ENCODE data around the gene EP400.

The EP400 gene

GRCh38 chr12:131921866-131922769 is 27.6 kb upstream of the EP400 start:
- Histone ChIP-seq H3K4me3 (ENCODE audit: low read depth in 1 of 2, low read length in 2 of 2) (no peak overlapping the region), H3K9ac (ENCODE audit: low read length) (no peak overlapping the region), H3K27ac (ENCODE audit: low read depth, low read length) (no peak overlapping the region), H3K9me3 (ENCODE audit: low read length) (no peaks in the 10 kb centered on the region), H3K27me3 (ENCODE audit: control insufficient read depth in 1 of 2, insufficient read depth in 2 of 2, low read length in 2 of 2) (no peaks in the 10 kb centered on the region), H3K36me3 (ENCODE audit: insufficient read depth, low read length) (peaks cover 18% of the 10 kb centered on the region), H3K4me1 (ENCODE audit: insufficient read depth, low read length) (no peaks in the 10 kb centered on the region)

DNA sequence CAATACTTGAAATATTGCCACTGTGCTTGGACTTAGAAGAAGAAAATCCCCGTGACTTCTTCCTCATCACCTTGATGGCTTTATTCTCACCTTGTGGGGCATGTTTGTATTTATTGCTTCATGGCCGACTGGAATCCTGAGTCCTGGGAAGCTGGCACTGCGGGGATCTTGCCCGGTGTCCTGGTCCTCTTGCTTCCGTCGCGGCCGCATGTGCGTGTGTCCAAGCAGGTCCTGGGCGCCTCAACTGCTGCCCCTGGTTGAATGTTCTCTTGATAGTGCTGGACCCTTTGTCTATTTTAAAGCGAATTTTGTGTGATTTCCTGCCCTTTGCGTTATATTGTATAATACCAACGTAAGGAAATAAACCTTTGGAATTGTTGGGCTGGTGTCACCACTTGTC is 27.0 kb upstream of the EP400 start:
- Histone ChIP-seq H3K36me3 (ENCODE audit: insufficient read depth, low read length) (peaks cover 18% of the 10 kb centered on the region), H3K4me1 (ENCODE audit: insufficient read depth, low read length) (no peaks in the 10 kb centered on the region), H3K9me3 (ENCODE audit: low read length) (no peaks in the 10 kb centered on the region), H3K27me3 (ENCODE audit: control insufficient read depth in 1 of 2, insufficient read depth in 2 of 2, low read length in 2 of 2) (no peaks in the 10 kb centered on the region), H3K27ac (ENCODE audit: low read depth, low read length) (no peak overlapping the region), H3K4me3 (ENCODE audit: low read depth in 1 of 2, low read length in 2 of 2) (no peak overlapping the region), H3K9ac (ENCODE audit: low read length) (no peak overlapping the region)

DNA sequence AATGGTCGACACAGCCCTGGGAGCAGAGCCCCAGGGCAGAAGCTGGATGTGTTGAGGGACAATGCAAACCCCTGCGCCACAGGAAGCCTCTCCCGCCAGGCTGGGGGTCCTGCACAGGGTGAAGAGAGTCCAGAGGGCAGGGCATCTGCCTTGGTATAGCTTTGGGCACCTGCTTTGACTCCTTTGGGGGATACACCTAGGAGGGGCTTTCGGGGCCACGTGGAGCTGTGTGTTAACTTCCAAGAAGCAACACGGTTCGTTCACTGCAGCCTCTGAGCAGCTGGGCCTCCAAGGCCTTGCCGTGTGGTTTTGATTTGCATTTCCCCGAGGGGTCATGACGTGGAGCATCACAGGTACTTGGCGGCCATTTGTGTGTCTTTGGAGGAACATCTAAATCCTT is 26.5 kb upstream of the EP400 start:
- H3K4me3 ChIP-seq (ENCODE audit: low read depth in 1 of 2, low read length in 2 of 2): no peak overlapping the region
- H3K9ac ChIP-seq (ENCODE audit: low read length): no peak overlapping the region
- H3K27me3 ChIP-seq (ENCODE audit: control insufficient read depth in 1 of 2, insufficient read depth in 2 of 2, low read length in 2 of 2): no peaks in the 10 kb centered on the region
- H3K36me3 ChIP-seq (ENCODE audit: insufficient read depth, low read length): peaks cover 18% of the 10 kb centered on the region
- H3K27ac ChIP-seq (ENCODE audit: low read depth, low read length): no peak overlapping the region
- no peaks in the 10 kb centered on the region for H3K4me1 ChIP-seq (ENCODE audit: insufficient read depth, low read length)
- H3K9me3 ChIP-seq (ENCODE audit: low read length): no peaks in the 10 kb centered on the region

DNA sequence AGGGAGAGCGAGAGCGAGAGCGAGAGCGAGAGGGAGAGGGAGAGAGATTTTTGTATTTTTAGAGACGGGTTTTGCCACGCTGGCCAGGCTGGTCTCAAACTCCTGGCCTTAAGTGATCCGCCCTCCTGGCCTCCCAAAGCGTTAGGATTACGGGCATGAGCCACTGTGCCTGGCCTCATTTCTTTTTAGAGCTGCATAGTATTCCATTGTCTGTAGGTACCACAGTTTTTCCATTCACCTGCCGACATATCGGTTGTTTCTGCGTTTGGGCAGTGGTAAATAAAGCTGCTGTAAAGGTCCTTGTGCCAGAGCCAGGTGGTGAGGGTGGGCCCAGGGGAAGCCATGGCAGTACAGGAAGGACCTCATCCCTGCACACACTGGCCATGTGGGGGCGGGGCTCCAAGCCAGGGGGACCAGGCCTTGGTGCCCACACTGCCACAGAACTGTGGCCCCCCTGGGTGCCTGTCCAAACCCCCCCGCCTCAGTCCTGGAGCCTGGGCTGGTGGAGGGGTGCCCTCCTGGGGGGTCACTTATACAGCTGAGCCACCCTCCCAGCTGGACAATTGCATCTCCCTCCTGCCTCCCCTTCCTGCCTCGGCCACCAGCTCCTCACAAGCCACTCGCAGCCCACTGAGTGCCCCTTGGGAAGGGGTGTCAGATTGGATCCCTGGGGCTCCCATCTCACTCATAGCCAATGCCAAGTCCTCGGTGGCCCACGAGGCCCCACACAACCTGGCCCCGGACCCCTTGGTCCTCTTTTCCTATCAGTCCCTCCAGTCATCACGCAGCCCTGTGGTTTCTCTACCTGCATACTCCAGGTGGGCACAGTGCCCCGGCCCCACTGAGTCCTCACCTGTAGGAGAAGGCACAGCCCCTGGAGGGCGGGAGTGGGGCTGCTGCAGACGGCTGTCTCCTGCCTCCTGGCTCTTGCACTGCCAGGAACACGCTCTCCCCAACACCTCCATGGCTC is 22.3 kb upstream of the EP400 start:
- Histone ChIP-seq H3K27ac (ENCODE audit: low read depth, low read length) (peak overlapping the region; percentile 23), H3K4me1 (ENCODE audit: insufficient read depth, low read length) (peaks cover 8% of the 10 kb centered on the region), H3K4me3 (ENCODE audit: low read depth in 1 of 2, low read length in 2 of 2) (no peak overlapping the region)

DNA sequence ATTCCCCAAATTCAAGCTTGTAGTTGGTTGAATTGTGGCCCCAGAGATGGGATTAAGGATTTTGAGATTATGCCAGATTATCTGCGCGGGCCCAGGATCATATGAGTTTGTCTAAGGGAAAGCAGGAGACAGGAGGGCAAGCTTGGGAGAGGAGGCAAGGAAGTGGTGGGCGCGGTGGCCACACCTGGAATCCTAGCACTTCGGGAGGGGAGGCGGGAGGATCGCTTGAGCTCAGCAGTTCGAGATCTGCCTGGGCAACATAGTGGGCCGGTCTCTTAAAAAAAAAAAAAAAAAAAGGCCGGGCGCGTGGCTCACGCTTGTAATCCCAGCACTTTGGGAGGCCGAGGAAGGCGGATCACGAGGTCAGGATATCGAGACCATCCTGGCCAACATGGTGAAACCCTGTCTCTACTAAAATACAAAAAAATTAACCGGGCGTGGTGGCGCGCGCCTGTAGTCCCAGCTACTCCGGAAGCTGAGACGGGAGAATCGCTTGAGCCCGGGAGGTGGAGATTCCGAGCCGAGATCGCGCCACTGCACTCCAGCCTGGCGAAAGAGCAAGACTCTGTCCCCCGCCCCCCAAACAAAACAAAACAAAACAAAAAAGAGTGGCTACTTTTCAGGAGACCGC is 21.5 kb upstream of the EP400 start:
- Histone ChIP-seq H3K27me3 (ENCODE audit: control insufficient read depth in 1 of 2, insufficient read depth in 2 of 2, low read length in 2 of 2) (no peaks in the 10 kb centered on the region), H3K9me3 (ENCODE audit: low read length) (no peaks in the 10 kb centered on the region), H3K4me1 (ENCODE audit: insufficient read depth, low read length) (peaks cover 8% of the 10 kb centered on the region), H3K9ac (ENCODE audit: low read length) (no peak overlapping the region), H3K4me3 (ENCODE audit: low read depth in 1 of 2, low read length in 2 of 2) (peak overlapping the region; percentile 60 to 80), H3K27ac (ENCODE audit: low read depth, low read length) (peak overlapping the region; percentile 85), H3K36me3 (ENCODE audit: insufficient read depth, low read length) (peaks cover 11% of the 10 kb centered on the region)

More for the DNA sequence above, 22.3 kb upstream of the EP400 start:
- Histone ChIP-seq H3K27me3 (ENCODE audit: control insufficient read depth in 1 of 2, insufficient read depth in 2 of 2, low read length in 2 of 2) (no peaks in the 10 kb centered on the region), H3K36me3 (ENCODE audit: insufficient read depth, low read length) (peaks cover 3% of the 10 kb centered on the region), H3K9me3 (ENCODE audit: low read length) (no peaks in the 10 kb centered on the region), H3K9ac (ENCODE audit: low read length) (no peak overlapping the region)

- Histone ChIP-seq H3K36me3 (ENCODE audit: insufficient read depth, low read length) (peaks cover 18% of the 10 kb centered on the region), H3K27me3 (ENCODE audit: control insufficient read depth in 1 of 2, insufficient read depth in 2 of 2, low read length in 2 of 2) (no peaks in the 10 kb centered on the region), H3K9ac (ENCODE audit: low read length) (no peak within 1 kb of the TSS), H3K27ac (ENCODE audit: low read depth, low read length) (peak within 1 kb of the TSS; percentile 85), H3K4me3 (ENCODE audit: low read depth in 1 of 2, low read length in 2 of 2) (peak within 1 kb of the TSS; percentile 74 to 99), H3K4me1 (ENCODE audit: insufficient read depth, low read length) (peaks cover 8% of the 10 kb centered on the region), H3K9me3 (ENCODE audit: low read length) (no peaks in the 10 kb centered on the region)
Measured at GRCh38 chr12:131928711-131929580, 20.8 kb upstream of the EP400 start, which contains the start of gene PUS1. PUS1 (plus strand) TSS chr12:131929276; CDS start chr12:131929723, 447 bp downstream.

DNA sequence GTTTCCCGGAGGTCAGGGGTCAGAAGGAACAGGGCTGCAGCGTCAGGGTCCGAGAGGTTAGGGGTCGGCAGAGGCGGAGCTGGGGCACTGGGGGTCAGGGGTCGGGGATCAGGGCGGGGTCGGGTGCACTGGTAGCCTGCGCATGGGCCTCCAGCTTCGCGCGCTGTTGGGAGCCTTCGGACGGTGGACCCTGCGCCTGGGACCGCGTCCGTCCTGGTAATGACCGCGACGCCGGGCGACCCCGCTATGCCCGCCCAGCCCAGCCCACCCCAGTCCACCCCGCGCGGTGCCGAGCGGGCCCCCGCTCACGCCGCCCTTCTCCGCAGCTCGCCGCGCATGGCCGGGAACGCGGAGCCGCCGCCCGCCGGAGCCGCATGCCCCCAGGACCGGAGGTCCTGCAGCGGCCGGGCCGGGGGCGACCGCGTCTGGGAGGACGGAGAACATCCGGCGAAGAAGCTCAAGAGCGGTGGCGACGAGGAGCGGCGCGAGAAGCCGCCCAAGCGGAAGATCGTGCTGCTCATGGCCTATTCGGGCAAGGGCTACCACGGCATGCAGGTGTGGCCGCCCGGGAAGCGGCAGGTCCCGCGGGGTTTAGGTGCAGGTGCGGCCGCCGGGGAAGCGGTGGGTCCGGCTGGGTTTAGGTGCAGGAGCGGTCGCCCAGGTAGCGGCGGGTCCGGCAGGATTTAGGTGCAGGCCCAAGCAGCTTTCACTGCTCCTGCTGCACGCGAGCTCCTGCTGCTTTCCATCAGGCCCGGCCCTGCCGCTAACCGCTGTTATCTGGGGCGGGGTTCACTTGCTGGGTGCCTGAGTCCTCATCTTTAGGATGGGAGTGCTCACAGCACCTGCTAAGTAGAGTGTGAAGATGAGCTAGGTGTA is 19.9 kb upstream of the EP400 start:
- no peaks in the 10 kb centered on the region for H3K9me3 ChIP-seq (ENCODE audit: low read length)
- H3K4me1 ChIP-seq (ENCODE audit: insufficient read depth, low read length): peaks cover 8% of the 10 kb centered on the region
- H3K9ac ChIP-seq (ENCODE audit: low read length): no peak overlapping the region
- H3K27me3 ChIP-seq (ENCODE audit: control insufficient read depth in 1 of 2, insufficient read depth in 2 of 2, low read length in 2 of 2): no peaks in the 10 kb centered on the region
- H3K36me3 ChIP-seq (ENCODE audit: insufficient read depth, low read length): peaks cover 21% of the 10 kb centered on the region
- H3K27ac ChIP-seq (ENCODE audit: low read depth, low read length): peak overlapping the region; percentile 44
- H3K4me3 ChIP-seq (ENCODE audit: low read depth in 1 of 2, low read length in 2 of 2): peak overlapping the region; percentile 74 to 99

DNA sequence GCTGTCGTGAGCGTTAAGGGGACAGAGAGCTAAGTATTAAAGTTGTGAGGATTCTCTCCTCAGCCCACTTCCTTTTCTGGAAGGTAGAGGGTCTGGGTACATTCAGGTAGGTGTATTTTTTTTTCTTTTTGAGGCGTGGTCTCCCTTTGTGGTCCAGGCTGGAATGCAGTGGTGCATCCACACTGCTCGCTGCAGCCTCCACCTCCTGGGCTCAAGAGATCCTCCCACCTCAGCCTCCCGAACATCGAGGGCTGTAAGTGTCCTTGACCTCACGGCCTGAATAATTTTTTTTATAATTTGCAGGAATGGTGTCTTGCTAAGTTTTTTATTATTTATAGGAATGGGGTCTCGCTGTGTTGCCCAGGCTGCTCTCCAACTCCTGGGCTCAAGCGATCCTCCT is 19.2 kb upstream of the EP400 start:
- no peak overlapping the region for H3K9ac ChIP-seq (ENCODE audit: low read length)
- H3K4me3 ChIP-seq (ENCODE audit: low read depth in 1 of 2, low read length in 2 of 2): peak overlapping the region in 1 of 2 donors; percentile 23
- H3K27me3 ChIP-seq (ENCODE audit: control insufficient read depth in 1 of 2, insufficient read depth in 2 of 2, low read length in 2 of 2): no peaks in the 10 kb centered on the region
- H3K36me3 ChIP-seq (ENCODE audit: insufficient read depth, low read length): peaks cover 25% of the 10 kb centered on the region
- H3K27ac ChIP-seq (ENCODE audit: low read depth, low read length): no peak overlapping the region
- peaks cover 8% of the 10 kb centered on the region for H3K4me1 ChIP-seq (ENCODE audit: insufficient read depth, low read length)
- H3K9me3 ChIP-seq (ENCODE audit: low read length): no peaks in the 10 kb centered on the region

- Histone ChIP-seq H3K27ac (ENCODE audit: low read depth, low read length) (no peak overlapping the region), H3K9ac (ENCODE audit: low read length) (no peak overlapping the region), H3K27me3 (ENCODE audit: control insufficient read depth in 1 of 2, insufficient read depth in 2 of 2, low read length in 2 of 2) (no peaks in the 10 kb centered on the region), H3K9me3 (ENCODE audit: low read length) (no peaks in the 10 kb centered on the region), H3K4me1 (ENCODE audit: insufficient read depth, low read length) (peaks cover 8% of the 10 kb centered on the region), H3K4me3 (ENCODE audit: low read depth in 1 of 2, low read length in 2 of 2) (no peak overlapping the region), H3K36me3 (ENCODE audit: insufficient read depth, low read length) (peaks cover 25% of the 10 kb centered on the region)
Measured at GRCh38 chr12:131933387-131933786, 16.4 kb upstream of the EP400 start.

DNA sequence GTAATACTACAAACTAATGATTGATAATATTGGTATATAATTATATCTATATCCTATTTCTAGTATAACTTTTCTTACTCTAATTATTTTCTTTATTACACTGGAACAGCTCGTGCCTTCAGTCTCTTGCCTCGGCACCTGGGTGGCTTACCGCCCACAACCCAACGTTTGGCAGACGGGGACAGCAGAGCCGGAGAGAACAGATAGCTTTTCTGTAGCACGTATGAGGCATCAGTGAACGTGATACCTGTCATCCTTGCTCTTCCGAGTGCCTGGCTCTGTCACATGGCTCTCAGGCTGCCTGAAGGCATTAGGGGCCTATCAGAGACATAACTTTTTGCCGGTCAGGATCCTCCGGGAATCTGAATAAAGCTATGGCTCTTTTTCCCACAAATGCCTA is 15.2 kb upstream of the EP400 start:
- Histone ChIP-seq H3K4me3 (ENCODE audit: low read depth in 1 of 2, low read length in 2 of 2) (no peak overlapping the region), H3K27ac (ENCODE audit: low read depth, low read length) (no peak overlapping the region), H3K9me3 (ENCODE audit: low read length) (no peaks in the 10 kb centered on the region), H3K36me3 (ENCODE audit: insufficient read depth, low read length) (peaks cover 25% of the 10 kb centered on the region), H3K9ac (ENCODE audit: low read length) (no peak overlapping the region), H3K27me3 (ENCODE audit: control insufficient read depth in 1 of 2, insufficient read depth in 2 of 2, low read length in 2 of 2) (no peaks in the 10 kb centered on the region), H3K4me1 (ENCODE audit: insufficient read depth, low read length) (peaks cover 8% of the 10 kb centered on the region)
